Measurements from ENCODE around the gene FANCC. TPM values are rescaled to one million over a fixed set of nuclear protein-coding genes. Genes with fewer than 3 reads are reported as not detected.

The FANCC gene
- total and polyA plus RNA-seq, 2 of the 13 experiments (the other 11 are each of a cell fraction or from before 2014, with no cell fraction given), result 7.4 to 8.6 TPM

DNA sequence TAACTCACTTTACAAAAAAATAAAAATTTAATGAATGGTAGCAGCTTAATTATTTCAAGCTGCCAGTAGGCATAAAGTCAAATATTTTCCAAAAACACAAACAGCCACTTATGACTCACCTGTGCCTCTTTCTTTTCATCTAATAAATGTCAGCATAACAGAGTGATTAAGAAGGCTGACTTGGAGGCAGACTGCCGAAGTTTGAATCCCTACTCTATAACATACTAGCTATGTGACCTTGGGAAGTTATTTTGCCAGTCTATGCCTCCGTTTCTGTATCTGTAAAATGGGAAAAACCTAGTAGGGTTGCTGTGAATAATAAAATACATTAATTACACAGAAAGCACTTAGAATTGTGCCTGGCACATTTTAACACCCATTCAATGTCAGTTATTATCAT is 33.8 kb downstream of the FANCC start:
- no TSS peak for BruUV-seq (replicated peaks)
- POLR2A ChIA-PET, result no interaction called here
- intact Hi-C loops (cut with micrococcal nuclease; ENCODE audit: unreplicated experiment) (loop anchor here (5.0 kb wide), 1 partner anchor 34 kb away; the partner anchor contains the start of gene FANCC), in situ Hi-C loops (cut with HindIII; ENCODE audit: extremely low pct_ligation_motif_present, low pct_unique_long_range_greater_than_20kb) (no loop called here)
- Histone ChIP-seq H3K27ac (ENCODE audit: extremely low read length, insufficient read depth, low read length) (no peak overlapping the region), H3K79me2 (ENCODE audit: insufficient read depth, low read length) (peaks cover 8% of the 10 kb centered on the region), H3K27me3 (ENCODE audit: control insufficient read depth in 1 of 2, insufficient read depth in 2 of 2, low read length in 2 of 2) (no peaks in the 10 kb centered on the region), H3K9me3 (ENCODE audit: low read length) (peaks cover 11% of the 10 kb centered on the region; the same call in 1 of the 2 replicates), H3K4me2 (ENCODE audit: low read depth, low read length) (no peak overlapping the region), H2AFZ (ENCODE audit: low read length) (no peak overlapping the region), H3K36me3 (replicated peaks in 1 of 2; ENCODE audit: control insufficient read depth in 1 of 2, insufficient read depth in 2 of 2, low read length in 2 of 2) (no peaks in the 10 kb centered on the region), H3K9ac (ENCODE audit: insufficient read depth, low read depth, low read length) (no peak overlapping the region), H3K4me1 (ENCODE audit: insufficient read depth, low read length) (peaks cover 23% of the 10 kb centered on the region), H4K20me1 (ENCODE audit: insufficient read depth, low read length) (no peaks in the 10 kb centered on the region), H3K4me3 (replicated peaks in 1 of 3; ENCODE audit: insufficient read depth in 1 of 3, low read depth in 2 of 3, low read length in 3 of 3) (no peak overlapping the region)
- DNase-seq (ENCODE audit: low spot score) (no peak), FAIRE-seq (no peak), ATAC-seq (no peak)
- WGBS (ENCODE audit: low lambda C conversion rate), result 89% methylated on average over 2 of the region's 2 CpGs
- TF ChIP-seq ATF7-NPFF (CRISPR knock-in tag; IDR thresholded peaks at IDR 0.05; ENCODE audit: low read depth) (no peak), ZNF644 (CRISPR knock-in tag; IDR thresholded peaks at IDR 0.05; ENCODE audit: low read depth) (no peak), ZNF674 (CRISPR knock-in tag; IDR thresholded peaks at IDR 0.05; ENCODE audit: low read depth) (no peak), ZNF629 (CRISPR knock-in tag; conservative IDR thresholded peaks at IDR 0.05) (peak; percentile 58; the same call in 1 of the 2 replicates), ZNF207 (IDR thresholded peaks at IDR 0.05; ENCODE audit: borderline replicate concordance) (no peak), ZNF496 (CRISPR knock-in tag; IDR thresholded peaks at IDR 0.05; ENCODE audit: insufficient replicate concordance) (no peak), ZNF331 (CRISPR knock-in tag; IDR thresholded peaks at IDR 0.05) (no peak), PHF20 (CRISPR knock-in tag; IDR thresholded peaks at IDR 0.05) (no peak)
- CTCF ChIA-PET (ENCODE audit: low intra/inter-chr PET ratio, low total read pairs), result no interaction called here

GRCh38 chr9:95282332-95282731 is 35.2 kb downstream of the FANCC start:
- intact Hi-C loops (cut with micrococcal nuclease; ENCODE audit: unreplicated experiment), result loop anchor here (5.0 kb wide), 1 partner anchor 35 kb away; the partner anchor contains the start of gene FANCC
- Histone ChIP-seq H3K4me1 (ENCODE audit: insufficient read depth, low read length) (peaks cover 23% of the 10 kb centered on the region), H3K4me2 (ENCODE audit: low read depth, low read length) (peak overlapping the region; percentile 26; the same call in 1 of the 2 replicates), H3K79me2 (ENCODE audit: insufficient read depth, low read length) (peaks cover 3% of the 10 kb centered on the region), H3K27me3 (ENCODE audit: control insufficient read depth in 1 of 2, insufficient read depth in 2 of 2, low read length in 2 of 2) (no peaks in the 10 kb centered on the region), H3K27ac (ENCODE audit: extremely low read length, insufficient read depth, low read length) (no peak overlapping the region), H2AFZ (ENCODE audit: low read length) (no peak overlapping the region), H3K9ac (ENCODE audit: insufficient read depth, low read depth, low read length) (no peak overlapping the region), H3K4me3 (replicated peaks in 1 of 3; ENCODE audit: insufficient read depth in 1 of 3, low read depth in 2 of 3, low read length in 3 of 3) (no peak overlapping the region), H3K9me3 (ENCODE audit: low read length) (peaks cover 11% of the 10 kb centered on the region; the same call in 1 of the 2 replicates), H4K20me1 (ENCODE audit: insufficient read depth, low read length) (no peaks in the 10 kb centered on the region), H3K36me3 (replicated peaks in 1 of 2; ENCODE audit: control insufficient read depth in 1 of 2, insufficient read depth in 2 of 2, low read length in 2 of 2) (no peaks in the 10 kb centered on the region)
- DNase-seq (ENCODE audit: low spot score) (peak; percentile 29), FAIRE-seq (no peak), ATAC-seq (peak; percentile 45; the same call in 1 of the 3 replicates)
- in situ Hi-C loops (cut with HindIII; ENCODE audit: extremely low pct_ligation_motif_present, low pct_unique_long_range_greater_than_20kb), result no loop called here
- BruUV-seq (replicated peaks), result no TSS peak
- ChIA-PET POLR2A (no interaction called here), CTCF (ENCODE audit: low intra/inter-chr PET ratio, low total read pairs) (no interaction called here)
- TF ChIP-seq ZHX2 (IDR thresholded peaks at IDR 0.05; ENCODE audit: low read depth) (no peak), ZHX2 (CRISPR knock-in tag; IDR thresholded peaks at IDR 0.05; ENCODE audit: borderline replicate concordance) (no peak), SIX4 (CRISPR knock-in tag; IDR thresholded peaks at IDR 0.05) (peak; percentile 43; the same call in 1 of the 2 replicates), BCL3 (CRISPR knock-in tag; IDR thresholded peaks at IDR 0.05) (no peak), TBX3 (IDR thresholded peaks at IDR 0.05; ENCODE audit: borderline replicate concordance) (peak; percentile 35; the same call in 1 of the 2 replicates)
